Glutamatergic neuron (in vitro differentiated cells): ENCODE data around the gene SLC43A2. TPM values are rescaled to one million over a fixed set of nuclear protein-coding genes. Genes with fewer than 3 reads are reported as not detected.
A peak's percentile ranks its signal among the peaks of the same experiment; 100 is the strongest.
"Not testable (repeated sequence)": the region's sequence is repeated elsewhere in the genome, so short reads cannot be mapped to it uniquely, and the experiment has no call there.

Experiments used
- DNase-seq: peaks from one replicate; pipeline ENCODE4 v3.0.0; 2022
- H3K27ac Mint-ChIP-seq: one replicate; pipeline ENCODE4 v1.8.0; 2020; ENCODE audit warnings: mild to moderate bottlenecking, mixed read lengths, inconsistent platforms; ENCODE audit not compliant: unreplicated experiment
- H3K27me3 Mint-ChIP-seq: one replicate; pipeline ENCODE4 v1.8.0; 2020; ENCODE audit warnings: mild to moderate bottlenecking, moderate library complexity, mixed read lengths, inconsistent platforms; ENCODE audit not compliant: unreplicated experiment
- H3K36me3 Mint-ChIP-seq: one replicate; pipeline ENCODE4 v1.8.0; 2020; ENCODE audit warnings: mild to moderate bottlenecking, mixed read lengths, inconsistent platforms; ENCODE audit not compliant: unreplicated experiment
- H3K4me1 Mint-ChIP-seq: one replicate; pipeline ENCODE4 v1.8.0; 2020; ENCODE audit warnings: mild to moderate bottlenecking, low read depth, mixed read lengths, inconsistent platforms; ENCODE audit not compliant: unreplicated experiment
- H3K4me3 Mint-ChIP-seq: one replicate; pipeline ENCODE4 v1.8.0; 2020; ENCODE audit warnings: mild to moderate bottlenecking, mixed read lengths, inconsistent platforms; ENCODE audit not compliant: unreplicated experiment
- H3K9me3 Mint-ChIP-seq: one replicate; pipeline ENCODE4 v1.8.0; 2020; ENCODE audit warnings: mild to moderate bottlenecking, moderate library complexity, mixed read lengths, inconsistent platforms; ENCODE audit not compliant: unreplicated experiment
- total RNA-seq: library from RNA; stranded (reverse); fragmentation: NEBNext Ultra II Directional; extraction: Animal tissue kit (Norgen Biotek cat#: 25700); gene quantifications from one replicate; pipeline ENCODE4 v1.2.1, GENCODE V29; 2021; ENCODE audit not compliant: unreplicated experiment
- TF ChIP-seq, protein P1 (sequence below): fragments of 200-600 bp; sonication (generic); IDR thresholded peaks from one replicate; pipeline ENCODE4 v1.5.0; 2021; ENCODE audit not compliant: partially characterized antibody, unreplicated experiment

The SLC43A2 gene
- total RNA-seq, 1 donor from 2014 or later: 31.3 TPM

DNA sequence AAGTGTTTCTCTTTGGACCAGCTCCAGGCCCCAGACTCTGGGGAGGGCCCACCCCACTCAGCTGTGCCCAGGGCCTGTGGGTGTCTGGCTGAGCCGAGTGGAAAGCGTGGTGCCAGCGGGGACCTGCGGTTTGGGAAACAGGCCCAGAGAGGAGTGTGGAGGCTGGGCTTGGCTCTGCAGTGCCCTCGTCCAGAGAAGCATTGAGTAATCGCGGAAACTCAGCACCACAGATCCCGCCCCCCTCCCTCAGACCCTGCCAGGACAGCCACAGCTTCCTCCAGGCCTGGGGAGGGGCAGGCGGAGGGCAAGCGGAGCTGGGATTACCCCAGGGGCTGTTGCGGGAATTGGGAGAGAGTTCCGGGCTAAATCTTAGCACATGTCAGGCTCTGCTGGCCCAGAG, 51.5 kb downstream of the SLC43A2 start:
- H3K4me3 Mint-ChIP-seq: no peak overlapping the region
- no peak overlapping the region for H3K27ac Mint-ChIP-seq
- no peaks in the 10 kb centered on the region for H3K36me3 Mint-ChIP-seq

DNA sequence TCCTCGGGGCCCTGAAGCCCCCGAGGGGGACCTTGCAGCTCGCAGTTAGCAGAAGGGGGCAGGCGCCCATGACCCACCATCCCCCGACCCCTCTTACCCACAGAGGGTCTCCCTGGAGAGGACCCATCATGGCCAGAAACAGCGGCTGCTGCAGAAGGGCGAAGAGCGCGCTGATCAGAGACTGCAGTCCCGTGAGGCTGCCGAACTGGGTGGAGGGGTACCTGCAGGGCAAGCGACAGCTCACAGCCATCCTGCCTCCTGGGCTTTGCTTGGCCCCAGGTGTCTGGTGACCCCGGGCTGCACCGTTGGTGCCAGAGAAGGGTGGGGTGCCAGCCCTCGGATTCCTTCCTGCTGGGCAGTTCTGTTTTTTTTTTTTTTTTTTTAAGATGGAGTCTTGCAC, 52.1 kb downstream of the SLC43A2 start:
- Mint-ChIP-seq H3K27me3 (peaks cover 5% of the 10 kb centered on the region), H3K36me3 (no peaks in the 10 kb centered on the region), H3K9me3 (peaks cover 3% of the 10 kb centered on the region), H3K27ac (no peak overlapping the region), H3K4me3 (no peak overlapping the region), H3K4me1 (peaks cover 8% of the 10 kb centered on the region)
- DNase-seq: no peak
- TF ChIP-seq, protein P1, sequence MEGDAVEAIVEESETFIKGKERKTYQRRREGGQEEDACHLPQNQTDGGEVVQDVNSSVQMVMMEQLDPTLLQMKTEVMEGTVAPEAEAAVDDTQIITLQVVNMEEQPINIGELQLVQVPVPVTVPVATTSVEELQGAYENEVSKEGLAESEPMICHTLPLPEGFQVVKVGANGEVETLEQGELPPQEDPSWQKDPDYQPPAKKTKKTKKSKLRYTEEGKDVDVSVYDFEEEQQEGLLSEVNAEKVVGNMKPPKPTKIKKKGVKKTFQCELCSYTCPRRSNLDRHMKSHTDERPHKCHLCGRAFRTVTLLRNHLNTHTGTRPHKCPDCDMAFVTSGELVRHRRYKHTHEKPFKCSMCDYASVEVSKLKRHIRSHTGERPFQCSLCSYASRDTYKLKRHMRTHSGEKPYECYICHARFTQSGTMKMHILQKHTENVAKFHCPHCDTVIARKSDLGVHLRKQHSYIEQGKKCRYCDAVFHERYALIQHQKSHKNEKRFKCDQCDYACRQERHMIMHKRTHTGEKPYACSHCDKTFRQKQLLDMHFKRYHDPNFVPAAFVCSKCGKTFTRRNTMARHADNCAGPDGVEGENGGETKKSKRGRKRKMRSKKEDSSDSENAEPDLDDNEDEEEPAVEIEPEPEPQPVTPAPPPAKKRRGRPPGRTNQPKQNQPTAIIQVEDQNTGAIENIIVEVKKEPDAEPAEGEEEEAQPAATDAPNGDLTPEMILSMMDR: no peak

More for the DNA sequence above, 51.5 kb downstream of the SLC43A2 start:
- Mint-ChIP-seq H3K4me1 (peaks cover 8% of the 10 kb centered on the region), H3K9me3 (peaks cover 3% of the 10 kb centered on the region), H3K27me3 (peaks cover 5% of the 10 kb centered on the region)
- TF ChIP-seq, protein P1: no peak
- no peak for DNase-seq

DNA sequence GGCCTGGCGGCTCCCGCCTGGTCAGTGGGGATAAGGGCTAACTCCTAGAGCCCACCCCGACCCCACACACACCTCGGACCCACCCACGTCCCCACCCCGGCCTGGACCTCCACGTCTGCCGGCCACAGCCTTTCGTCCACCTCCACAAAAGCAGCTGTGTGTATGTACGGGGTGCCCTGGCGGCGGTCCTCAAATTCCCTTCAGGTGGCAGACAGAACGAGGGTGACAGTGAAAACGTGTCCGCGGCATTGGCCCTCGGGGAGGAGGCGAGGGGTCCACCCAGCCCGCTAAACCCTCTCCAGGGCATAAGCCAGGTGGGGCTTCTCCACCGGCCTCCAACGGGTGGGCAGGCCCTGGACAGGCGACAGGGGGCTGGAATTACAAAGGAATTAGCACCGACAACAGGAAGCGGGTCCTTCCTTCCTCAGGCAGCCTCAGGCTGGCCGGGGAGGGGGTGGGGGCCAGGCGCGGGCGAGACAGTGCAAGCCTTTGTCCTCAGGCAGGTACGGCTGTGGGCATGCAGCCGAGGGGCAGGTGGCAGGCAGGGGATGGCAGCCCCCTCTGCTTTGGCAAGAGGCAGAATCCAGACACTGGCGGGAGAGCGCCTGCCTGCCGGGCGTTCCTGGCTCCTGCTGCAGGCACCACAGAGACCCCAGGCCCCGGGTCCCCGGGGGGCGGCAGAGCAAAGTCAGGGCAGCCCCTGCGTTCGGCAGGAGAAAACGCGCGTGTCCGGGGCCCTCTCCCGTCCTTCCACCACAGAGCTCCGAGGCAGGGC, 53.8 kb downstream of the SLC43A2 start:
- TF ChIP-seq, protein P1: peak; percentile 4
- peaks cover 5% of the 10 kb centered on the region for H3K27me3 Mint-ChIP-seq
- no peak overlapping the region for H3K4me3 Mint-ChIP-seq
- H3K4me1 Mint-ChIP-seq: peaks cover 8% of the 10 kb centered on the region
- no peaks in the 10 kb centered on the region for H3K36me3 Mint-ChIP-seq
- no peak overlapping the region for H3K27ac Mint-ChIP-seq
- DNase-seq: no peak
- peaks cover 3% of the 10 kb centered on the region for H3K9me3 Mint-ChIP-seq

DNA sequence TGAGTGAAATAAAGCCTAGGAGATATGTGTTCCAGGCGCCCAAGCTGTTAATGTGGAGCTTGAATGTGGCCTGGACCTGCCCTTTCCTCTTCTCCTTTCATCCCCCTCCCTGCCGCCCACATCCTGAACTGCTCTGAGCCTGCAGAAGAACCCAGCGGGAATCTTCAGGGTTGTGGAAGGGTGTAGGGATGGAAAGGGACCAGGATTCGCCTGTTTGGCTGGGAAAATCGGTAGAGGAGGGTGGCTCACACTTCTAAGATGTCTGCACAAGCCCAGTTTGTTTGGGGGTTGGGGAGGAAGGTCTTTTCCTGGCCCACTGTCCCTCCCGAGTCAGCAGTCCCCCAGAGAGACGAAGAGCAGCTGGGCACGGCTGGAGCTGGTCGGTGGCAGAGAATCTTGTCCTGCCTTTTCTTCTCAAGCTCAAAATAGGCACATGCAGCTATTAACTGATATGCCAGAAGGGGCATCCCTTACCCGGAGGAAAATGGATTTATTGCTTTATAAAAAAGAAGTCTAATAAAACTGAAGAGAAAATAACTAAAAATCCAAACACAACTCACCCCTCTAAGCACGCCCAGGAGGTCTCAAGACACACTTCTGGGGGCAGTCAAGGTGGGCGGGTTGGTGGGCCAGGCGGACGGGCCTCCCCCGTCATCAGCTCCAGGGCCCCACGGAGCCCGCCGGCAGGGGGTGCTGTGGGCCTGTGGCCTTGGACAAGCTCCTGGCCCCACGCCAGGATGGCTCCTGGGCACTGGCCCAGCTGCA, 54.5 kb downstream of the SLC43A2 start:
- H3K27ac Mint-ChIP-seq: peak overlapping the region; percentile 82
- H3K9me3 Mint-ChIP-seq: peaks cover 3% of the 10 kb centered on the region
- no peaks in the 10 kb centered on the region for H3K36me3 Mint-ChIP-seq

DNA sequence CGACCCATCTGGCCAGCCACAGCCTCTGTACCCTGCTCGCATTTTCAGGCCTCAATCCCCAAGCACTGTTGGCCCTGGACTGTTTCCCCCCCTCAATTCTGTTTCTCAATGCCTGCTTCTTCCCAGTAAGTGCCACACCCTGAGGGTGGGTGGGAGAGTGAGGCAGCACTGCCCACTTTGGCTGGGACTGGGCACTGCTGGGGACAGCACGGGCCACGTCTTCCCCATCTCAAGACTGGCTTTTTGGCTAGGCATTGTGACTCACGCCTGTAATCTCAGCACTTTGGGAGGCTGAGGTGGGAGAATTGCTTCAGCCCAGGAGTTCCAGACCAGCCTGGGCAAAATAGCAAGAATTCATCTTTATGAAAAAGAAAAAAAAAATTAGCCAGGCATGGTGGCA, 56.0 kb downstream of the SLC43A2 start:
- not testable (repeated sequence) for H3K9me3 Mint-ChIP-seq, H3K4me1 Mint-ChIP-seq, H3K4me3 Mint-ChIP-seq, DNase-seq, H3K36me3 Mint-ChIP-seq, H3K27ac Mint-ChIP-seq
- H3K27me3 Mint-ChIP-seq: peaks cover 11% of the 10 kb centered on the region

More for the DNA sequence above, 54.5 kb downstream of the SLC43A2 start:
- H3K27me3 Mint-ChIP-seq: peaks cover 8% of the 10 kb centered on the region
- peaks cover 8% of the 10 kb centered on the region for H3K4me1 Mint-ChIP-seq
- TF ChIP-seq, protein P1: peak; percentile 74
- peak; percentile 83 for DNase-seq
- H3K4me3 Mint-ChIP-seq: peak overlapping the region; percentile 64
